ENCODE measurements around the gene SPNS2. TPM values are rescaled to one million over a fixed set of nuclear protein-coding genes. Genes with fewer than 3 reads are reported as not detected.

SPNS2 gene
- total RNA-seq, 1 experiment from 2014 or later, result not detected

- Mint-ChIP-seq H3K36me3 (ENCODE audit: insufficient read depth, unreplicated experiment) (peaks cover 6% of the 10 kb centered on the region), H3K9me3 (ENCODE audit: unreplicated experiment) (peaks cover under 1% of the 10 kb centered on the region), H3K27me3 (ENCODE audit: insufficient read depth, unreplicated experiment) (no peaks in the 10 kb centered on the region), H3K4me3 (ENCODE audit: unreplicated experiment) (no peak overlapping the region), H3K27ac (ENCODE audit: low read depth, unreplicated experiment) (no peak overlapping the region), H3K4me1 (ENCODE audit: insufficient read depth, unreplicated experiment) (no peaks in the 10 kb centered on the region)
- no peak for TF ChIP-seq CTCF (IDR thresholded peaks at IDR 0.05; ENCODE audit: unreplicated experiment)
- ChIA-PET POLR2A (no interaction called here), CTCF (interaction anchor here (0.6 to 1.0 kb wide), 3 partner anchors 8 to 91 kb away, joined by 3 read pairs; no protein-coding TSS in a partner anchor)
- intact Hi-C loops (cut with micrococcal nuclease), result no loop called here
- BruUV-seq (replicated peaks), result no TSS peak
- no peak for DNase-seq (ENCODE audit: unreplicated experiment)
Measured at GRCh38 chr17:4512156-4513112, 13.8 kb downstream of the SPNS2 start.

DNA sequence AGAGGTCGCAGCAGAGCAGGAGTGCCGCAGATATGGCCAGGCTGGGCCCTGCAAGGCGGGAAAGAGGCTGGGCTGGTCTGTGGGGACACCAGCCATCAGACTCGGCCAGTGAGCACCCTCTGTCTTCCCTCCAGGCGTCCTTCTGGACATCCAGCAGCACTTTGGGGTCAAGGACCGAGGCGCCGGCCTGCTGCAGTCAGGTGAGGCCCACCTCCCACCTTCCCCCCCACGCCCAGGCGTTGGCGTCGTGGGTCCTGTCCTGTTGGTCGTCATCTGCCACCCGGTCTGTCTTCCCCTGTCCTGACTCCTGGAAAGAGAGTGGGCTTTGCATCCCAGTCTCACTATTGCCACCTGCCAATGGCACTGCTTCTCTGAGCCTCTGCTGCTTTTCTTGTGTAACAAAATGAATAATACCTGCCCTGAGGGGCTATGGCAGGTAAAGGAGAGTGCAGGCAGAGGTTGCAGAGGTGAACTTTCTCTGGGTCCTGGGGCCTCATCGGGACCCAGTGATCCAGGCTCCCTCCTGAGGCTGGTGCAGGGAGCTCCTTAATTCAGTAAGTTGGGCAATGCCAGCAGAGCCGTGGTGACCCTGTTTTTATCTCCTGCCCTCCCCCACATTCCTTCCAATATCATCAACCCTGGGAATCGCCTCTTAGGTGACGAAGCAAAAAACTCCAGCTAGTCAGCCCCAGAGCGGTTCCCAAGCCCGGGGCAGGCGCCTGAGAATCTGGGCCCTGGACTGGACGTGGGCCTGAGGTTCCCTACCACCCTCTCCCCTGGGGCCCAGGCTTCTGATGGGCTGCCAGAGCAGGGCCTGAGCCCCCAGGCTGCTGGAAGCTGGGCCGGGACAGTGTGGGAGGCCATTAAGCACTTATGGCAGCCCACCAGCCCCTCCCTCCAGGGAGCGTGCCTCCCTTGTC, 14.7 kb downstream of the SPNS2 start:
- H3K4me1 Mint-ChIP-seq (ENCODE audit: insufficient read depth, unreplicated experiment), result no peaks in the 10 kb centered on the region
- H3K9me3 Mint-ChIP-seq (ENCODE audit: unreplicated experiment), result peaks cover 8% of the 10 kb centered on the region
- H3K27me3 Mint-ChIP-seq (ENCODE audit: insufficient read depth, unreplicated experiment), result no peaks in the 10 kb centered on the region
- DNase-seq (ENCODE audit: unreplicated experiment), result peak; percentile 19
- H3K36me3 Mint-ChIP-seq (ENCODE audit: insufficient read depth, unreplicated experiment), result peaks cover 6% of the 10 kb centered on the region
- no peak overlapping the region for H3K27ac Mint-ChIP-seq (ENCODE audit: low read depth, unreplicated experiment)
- ChIA-PET POLR2A (interaction anchor here (0.6 kb wide), 1 partner anchor 16 kb away, joined by 3 read pairs; no protein-coding TSS in a partner anchor), CTCF (interaction anchor here (0.6 to 0.8 kb wide), 3 partner anchors 92 to 186 kb away, joined by 3 to 5 read pairs (median 3); no protein-coding TSS in a partner anchor)
- H3K4me3 Mint-ChIP-seq (ENCODE audit: unreplicated experiment), result no peak overlapping the region
- no TSS peak for BruUV-seq (replicated peaks)
- no peak for TF ChIP-seq CTCF (IDR thresholded peaks at IDR 0.05; ENCODE audit: unreplicated experiment)
- intact Hi-C loops (cut with micrococcal nuclease), result no loop called here

DNA sequence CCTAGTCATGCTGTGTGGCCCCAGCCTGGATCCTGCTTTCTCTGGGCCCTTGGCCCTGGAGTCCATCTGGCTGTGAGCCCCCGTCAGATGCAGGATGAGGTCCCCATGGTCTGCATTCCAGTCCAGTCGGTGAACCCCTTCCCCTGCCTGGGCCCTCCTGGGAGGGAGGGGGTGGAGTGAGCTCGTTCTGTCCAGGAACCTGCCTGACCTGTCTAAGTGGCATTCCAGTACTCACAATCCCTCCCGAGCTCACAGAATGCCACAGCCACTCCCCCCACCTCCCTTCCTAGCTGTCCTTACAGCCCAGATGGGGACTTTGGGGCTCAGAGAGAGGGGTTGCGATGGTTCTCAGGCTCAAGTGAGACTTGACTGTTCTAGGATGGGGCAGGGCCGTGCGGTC, 15.5 kb downstream of the SPNS2 start:
- intact Hi-C loops (cut with micrococcal nuclease), result no loop called here
- H3K27ac Mint-ChIP-seq (ENCODE audit: low read depth, unreplicated experiment), result no peak overlapping the region
- BruUV-seq (replicated peaks), result no TSS peak
- H3K4me1 Mint-ChIP-seq (ENCODE audit: insufficient read depth, unreplicated experiment), result no peaks in the 10 kb centered on the region
- H3K36me3 Mint-ChIP-seq (ENCODE audit: insufficient read depth, unreplicated experiment), result no peaks in the 10 kb centered on the region
- peaks cover 8% of the 10 kb centered on the region for H3K9me3 Mint-ChIP-seq (ENCODE audit: unreplicated experiment)
- ChIA-PET POLR2A (interaction anchor here (0.6 kb wide), 1 partner anchor 17 kb away, joined by 3 read pairs; no protein-coding TSS in a partner anchor), CTCF (interaction anchor here (0.6 kb wide), 1 partner anchor 111 kb away, joined by 5 read pairs; no protein-coding TSS in a partner anchor)
- no peaks in the 10 kb centered on the region for H3K27me3 Mint-ChIP-seq (ENCODE audit: insufficient read depth, unreplicated experiment)
- H3K4me3 Mint-ChIP-seq (ENCODE audit: unreplicated experiment), result no peak overlapping the region
- no peak for DNase-seq (ENCODE audit: unreplicated experiment)
- TF ChIP-seq CTCF (IDR thresholded peaks at IDR 0.05; ENCODE audit: unreplicated experiment), result no peak

- no peak for DNase-seq (ENCODE audit: unreplicated experiment)
- no peaks in the 10 kb centered on the region for H3K36me3 Mint-ChIP-seq (ENCODE audit: insufficient read depth, unreplicated experiment)
- no TSS peak for BruUV-seq (replicated peaks)
- ChIA-PET POLR2A (no interaction called here), CTCF (no interaction called here)
- intact Hi-C loops (cut with micrococcal nuclease), result no loop called here
- TF ChIP-seq CTCF (IDR thresholded peaks at IDR 0.05; ENCODE audit: unreplicated experiment), result no peak
- no peak overlapping the region for H3K27ac Mint-ChIP-seq (ENCODE audit: low read depth, unreplicated experiment)
- H3K27me3 Mint-ChIP-seq (ENCODE audit: insufficient read depth, unreplicated experiment), result no peaks in the 10 kb centered on the region
- no peak overlapping the region for H3K4me3 Mint-ChIP-seq (ENCODE audit: unreplicated experiment)
- H3K9me3 Mint-ChIP-seq (ENCODE audit: unreplicated experiment), result peaks cover 8% of the 10 kb centered on the region
- H3K4me1 Mint-ChIP-seq (ENCODE audit: insufficient read depth, unreplicated experiment), result no peaks in the 10 kb centered on the region
Measured at GRCh38 chr17:4514779-4515178, 16.1 kb downstream of the SPNS2 start.
